Measurements from ENCODE around the gene CRIP2.

The CRIP2 gene

GRCh38 chr14:105486163-105486973 lies 11.7 kb downstream of the CRIP2 start, which contains the start of gene CRIP1:
Gene CRIP1, plus strand, starts transcription at chr14:105486886. Its CDS starts 374 bp downstream, at chr14:105487260.
- Histone ChIP-seq H3K79me2 (ENCODE audit: low read length) (peaks cover 12% of the 10 kb centered on the region; the same call in 1 of the 2 replicates), H3K36me3 (replicated peaks; ENCODE audit: low read depth, low read length) (no peaks in the 10 kb centered on the region), H3K4me2 (ENCODE audit: low read length) (peak within 1 kb of the TSS; percentile 93), H3K4me3 (ENCODE audit: low read length) (peak within 1 kb of the TSS; percentile 92), H3K27me3 (ENCODE audit: low read depth, low read length) (peaks cover 9% of the 10 kb centered on the region), H3K4me1 (ENCODE audit: low read length) (peaks cover 31% of the 10 kb centered on the region), H3K9ac (ENCODE audit: low read length) (peak within 1 kb of the TSS; percentile 97), H2AFZ (ENCODE audit: low read depth, low read length) (peak within 1 kb of the TSS; percentile 0; the same call in 1 of the 2 replicates), H3K27ac (ENCODE audit: low read length) (peak within 1 kb of the TSS; percentile 58), H3K9me3 (ENCODE audit: insufficient read depth, low read length) (no peaks in the 10 kb centered on the region), H4K20me1 (ENCODE audit: insufficient read depth, low read length) (no peaks in the 10 kb centered on the region)
- TF ChIP-seq, protein P1, sequence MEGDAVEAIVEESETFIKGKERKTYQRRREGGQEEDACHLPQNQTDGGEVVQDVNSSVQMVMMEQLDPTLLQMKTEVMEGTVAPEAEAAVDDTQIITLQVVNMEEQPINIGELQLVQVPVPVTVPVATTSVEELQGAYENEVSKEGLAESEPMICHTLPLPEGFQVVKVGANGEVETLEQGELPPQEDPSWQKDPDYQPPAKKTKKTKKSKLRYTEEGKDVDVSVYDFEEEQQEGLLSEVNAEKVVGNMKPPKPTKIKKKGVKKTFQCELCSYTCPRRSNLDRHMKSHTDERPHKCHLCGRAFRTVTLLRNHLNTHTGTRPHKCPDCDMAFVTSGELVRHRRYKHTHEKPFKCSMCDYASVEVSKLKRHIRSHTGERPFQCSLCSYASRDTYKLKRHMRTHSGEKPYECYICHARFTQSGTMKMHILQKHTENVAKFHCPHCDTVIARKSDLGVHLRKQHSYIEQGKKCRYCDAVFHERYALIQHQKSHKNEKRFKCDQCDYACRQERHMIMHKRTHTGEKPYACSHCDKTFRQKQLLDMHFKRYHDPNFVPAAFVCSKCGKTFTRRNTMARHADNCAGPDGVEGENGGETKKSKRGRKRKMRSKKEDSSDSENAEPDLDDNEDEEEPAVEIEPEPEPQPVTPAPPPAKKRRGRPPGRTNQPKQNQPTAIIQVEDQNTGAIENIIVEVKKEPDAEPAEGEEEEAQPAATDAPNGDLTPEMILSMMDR (IDR thresholded peaks at IDR 0.05; ENCODE audit: low read depth, low read length), result no peak
- TF ChIP-seq EZH2phosphoT487 (IDR thresholded peaks at IDR 0.05; ENCODE audit: low read depth), result no peak

DNA sequence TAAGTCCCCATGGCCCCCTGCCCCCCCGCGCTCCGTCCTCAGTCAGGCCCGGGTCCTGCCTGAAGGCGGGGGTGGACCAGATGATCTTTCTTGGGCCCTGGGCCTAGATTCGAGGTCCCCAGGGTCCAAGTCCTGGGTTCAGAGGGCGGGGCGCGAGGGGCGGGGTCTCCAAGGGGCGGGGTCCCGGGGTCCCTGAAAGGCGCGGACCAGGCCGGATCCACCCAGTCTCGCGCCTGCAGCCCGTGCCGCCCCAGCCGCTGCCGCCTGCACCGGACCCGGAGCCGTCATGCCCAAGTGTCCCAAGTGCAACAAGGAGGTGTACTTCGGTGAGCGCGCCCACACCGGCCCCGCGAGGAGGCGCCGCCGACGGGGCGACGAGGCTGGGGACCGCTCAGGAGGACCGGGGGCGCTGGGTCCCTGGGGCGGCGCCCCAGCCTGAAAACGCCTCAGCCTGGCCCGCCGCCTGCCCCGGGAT lies 12.4 kb downstream of the CRIP2 start:
- H3K79me2 ChIP-seq (ENCODE audit: low read length), result peaks cover 15% of the 10 kb centered on the region
- no peaks in the 10 kb centered on the region for H3K9me3 ChIP-seq (ENCODE audit: insufficient read depth, low read length)
- no peak overlapping the region; the same call in 1 of the 2 replicates for H2AFZ ChIP-seq (ENCODE audit: low read depth, low read length)
- peaks cover 30% of the 10 kb centered on the region for H3K4me1 ChIP-seq (ENCODE audit: low read length)
- H3K36me3 ChIP-seq (replicated peaks; ENCODE audit: low read depth, low read length), result no peaks in the 10 kb centered on the region
- H3K4me3 ChIP-seq (ENCODE audit: low read length), result peak overlapping the region; percentile 92
- H3K9ac ChIP-seq (ENCODE audit: low read length), result peak overlapping the region; percentile 97
- peaks cover 4% of the 10 kb centered on the region for H4K20me1 ChIP-seq (ENCODE audit: insufficient read depth, low read length)
- H3K4me2 ChIP-seq (ENCODE audit: low read length), result peak overlapping the region; percentile 93
- H3K27ac ChIP-seq (ENCODE audit: low read length), result peak overlapping the region; percentile 58
- H3K27me3 ChIP-seq (ENCODE audit: low read depth, low read length), result peaks cover 9% of the 10 kb centered on the region
- TF ChIP-seq EZH2phosphoT487 (IDR thresholded peaks at IDR 0.05; ENCODE audit: low read depth), result no peak
- TF ChIP-seq, protein P1 (IDR thresholded peaks at IDR 0.05; ENCODE audit: low read depth, low read length), result no peak

DNA sequence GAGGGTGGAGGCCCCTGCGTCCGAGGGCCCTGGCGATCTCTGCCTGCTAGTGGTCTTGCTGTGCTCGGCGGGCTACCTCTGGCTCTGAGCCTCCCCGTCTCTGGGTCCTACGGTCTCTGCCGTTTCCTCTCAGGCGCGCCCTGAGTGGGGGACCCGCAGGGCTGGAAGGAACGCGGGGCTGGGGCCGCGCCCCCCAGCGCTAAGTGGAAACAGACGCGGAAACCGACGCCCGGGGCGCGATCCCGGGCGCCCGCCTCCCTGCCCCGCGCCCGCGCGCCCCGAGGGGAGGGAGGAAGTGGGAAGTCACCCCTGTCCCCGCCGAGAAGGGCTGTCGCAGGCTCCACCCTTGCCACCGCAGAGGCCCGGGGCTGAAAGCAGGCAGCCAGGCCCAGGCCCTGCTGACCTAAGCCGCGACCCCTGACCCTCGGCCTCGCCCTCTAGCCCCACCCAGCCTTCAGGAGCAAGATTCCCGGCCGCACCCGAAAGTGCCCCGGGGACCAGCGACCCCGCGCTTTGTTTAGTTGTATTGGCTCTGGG lies 12.9 kb downstream of the CRIP2 start:
- Histone ChIP-seq H3K4me1 (ENCODE audit: low read length) (peaks cover 33% of the 10 kb centered on the region), H2AFZ (ENCODE audit: low read depth, low read length) (no peak overlapping the region; the same call in 1 of the 2 replicates), H4K20me1 (ENCODE audit: insufficient read depth, low read length) (peaks cover 9% of the 10 kb centered on the region), H3K4me2 (ENCODE audit: low read length) (peak overlapping the region; percentile 93), H3K79me2 (ENCODE audit: low read length) (peaks cover 20% of the 10 kb centered on the region), H3K4me3 (ENCODE audit: low read length) (peak overlapping the region; percentile 92), H3K27ac (ENCODE audit: low read length) (peak overlapping the region; percentile 58), H3K9ac (ENCODE audit: low read length) (peak overlapping the region; percentile 97), H3K27me3 (ENCODE audit: low read depth, low read length) (peaks cover 9% of the 10 kb centered on the region), H3K9me3 (ENCODE audit: insufficient read depth, low read length) (no peaks in the 10 kb centered on the region), H3K36me3 (replicated peaks; ENCODE audit: low read depth, low read length) (peaks cover under 1% of the 10 kb centered on the region)
- TF ChIP-seq, protein P1 (IDR thresholded peaks at IDR 0.05; ENCODE audit: low read depth, low read length), result no peak
- TF ChIP-seq EZH2phosphoT487 (IDR thresholded peaks at IDR 0.05; ENCODE audit: low read depth), result no peak

All from OCI-LY3 (cell line).